ENCODE data around the gene ENPP7. TPM values are rescaled to one million over a fixed set of nuclear protein-coding genes. Genes with fewer than 3 reads are reported as not detected.

The ENPP7 gene
- polyA plus RNA-seq, 1 experiment: not detected

DNA sequence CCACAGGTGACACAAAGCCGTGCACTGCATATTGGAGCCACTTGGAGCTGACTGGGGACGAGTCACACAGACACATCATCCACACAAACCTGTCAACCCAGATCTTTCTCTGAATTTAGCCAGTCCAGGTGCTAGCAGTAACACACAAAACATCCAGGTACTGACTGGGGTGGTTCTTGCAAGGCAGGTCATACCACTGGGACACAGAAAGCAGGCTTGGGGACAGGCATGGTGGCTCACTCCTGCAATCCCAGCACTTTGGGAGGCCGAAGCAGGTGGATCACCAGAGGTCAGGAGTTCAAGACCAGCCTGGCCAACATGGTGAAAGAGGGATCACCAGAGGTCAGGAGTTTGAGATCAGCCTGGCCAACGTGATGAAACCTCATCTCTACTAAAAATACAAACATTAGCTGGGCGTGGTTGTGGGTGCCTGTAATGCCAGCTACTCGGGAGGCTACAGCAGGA lies 14.9 kb downstream of the ENPP7 start:
- POLR2A ChIA-PET: interaction anchor here (0.6 to 1.2 kb wide), 3 partner anchors 13 to 170 kb away, joined by 3 to 7 read pairs (median 6); partner anchors contain the start of gene CBX4

DNA sequence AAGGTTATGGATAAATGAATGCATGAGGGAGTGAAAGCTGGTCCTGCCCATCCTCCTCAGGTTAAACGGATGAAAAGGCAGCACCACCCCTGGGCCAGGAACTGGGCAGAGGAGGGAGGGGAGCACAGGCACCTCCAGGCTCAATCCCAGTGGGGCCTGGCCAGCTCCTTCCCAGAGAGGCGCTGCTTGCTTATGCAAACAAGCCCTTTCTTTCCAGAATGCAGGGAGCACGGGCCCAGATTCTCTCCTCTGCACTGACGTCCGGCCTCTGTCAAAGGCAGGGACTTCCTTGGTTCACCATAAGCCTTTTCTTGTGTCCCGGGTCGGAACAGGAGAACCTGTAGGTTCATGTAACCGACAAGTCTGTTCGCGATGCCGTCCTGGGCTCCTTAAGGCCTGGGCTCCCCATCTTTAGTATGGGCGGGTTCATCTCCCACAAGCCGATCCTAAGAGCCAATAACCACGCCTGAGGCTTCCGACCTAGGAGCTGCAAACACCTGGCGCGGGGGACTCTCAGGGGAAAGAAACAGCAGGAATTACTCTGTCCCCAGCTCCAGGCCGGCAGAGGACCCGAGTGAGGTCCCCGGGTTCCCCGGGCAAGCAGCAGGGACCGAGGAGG lies 16.3 kb downstream of the ENPP7 start:
- CTCF ChIA-PET: interaction anchor here (0.7 to 2.2 kb wide), 7 partner anchors 12 to 244 kb away, joined by 3 to 9 read pairs (median 3); no protein-coding TSS in a partner anchor
- Histone ChIP-seq H3K4me3 (ENCODE audit: low read depth, low read length) (no peak overlapping the region), H3K9me3 (ENCODE audit: control insufficient read depth, insufficient read depth, low read length) (no peaks in the 10 kb centered on the region; the same call in 1 of the 2 replicates), H3K27ac (ENCODE audit: low read depth, low read length) (no peak overlapping the region), H3K27me3 (ENCODE audit: control insufficient read depth, insufficient read depth, low read length) (peaks cover 59% of the 10 kb centered on the region)
- POLR2A ChIA-PET: interaction anchor here (1.2 kb wide), 1 partner anchor 92 kb away, joined by 7 read pairs; the partner anchor contains the start of gene CBX4
- TF ChIP-seq, protein P1, sequence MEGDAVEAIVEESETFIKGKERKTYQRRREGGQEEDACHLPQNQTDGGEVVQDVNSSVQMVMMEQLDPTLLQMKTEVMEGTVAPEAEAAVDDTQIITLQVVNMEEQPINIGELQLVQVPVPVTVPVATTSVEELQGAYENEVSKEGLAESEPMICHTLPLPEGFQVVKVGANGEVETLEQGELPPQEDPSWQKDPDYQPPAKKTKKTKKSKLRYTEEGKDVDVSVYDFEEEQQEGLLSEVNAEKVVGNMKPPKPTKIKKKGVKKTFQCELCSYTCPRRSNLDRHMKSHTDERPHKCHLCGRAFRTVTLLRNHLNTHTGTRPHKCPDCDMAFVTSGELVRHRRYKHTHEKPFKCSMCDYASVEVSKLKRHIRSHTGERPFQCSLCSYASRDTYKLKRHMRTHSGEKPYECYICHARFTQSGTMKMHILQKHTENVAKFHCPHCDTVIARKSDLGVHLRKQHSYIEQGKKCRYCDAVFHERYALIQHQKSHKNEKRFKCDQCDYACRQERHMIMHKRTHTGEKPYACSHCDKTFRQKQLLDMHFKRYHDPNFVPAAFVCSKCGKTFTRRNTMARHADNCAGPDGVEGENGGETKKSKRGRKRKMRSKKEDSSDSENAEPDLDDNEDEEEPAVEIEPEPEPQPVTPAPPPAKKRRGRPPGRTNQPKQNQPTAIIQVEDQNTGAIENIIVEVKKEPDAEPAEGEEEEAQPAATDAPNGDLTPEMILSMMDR (IDR thresholded peaks at IDR 0.05; ENCODE audit: low read depth, low read length): no peak
- DNase-seq (ENCODE audit: low read depth, low spot score): no peak

More for the DNA sequence above, 14.9 kb downstream of the ENPP7 start:
- H3K27ac ChIP-seq (ENCODE audit: low read depth, low read length): no peak overlapping the region
- CTCF ChIA-PET: interaction anchor here (0.7 to 2.2 kb wide), 11 partner anchors 14 to 241 kb away, joined by 3 to 9 read pairs (median 4); no protein-coding TSS in a partner anchor
- peaks cover 56% of the 10 kb centered on the region for H3K27me3 ChIP-seq (ENCODE audit: control insufficient read depth, insufficient read depth, low read length)
- no peaks in the 10 kb centered on the region; the same call in 1 of the 2 replicates for H3K9me3 ChIP-seq (ENCODE audit: control insufficient read depth, insufficient read depth, low read length)
- H3K4me3 ChIP-seq (ENCODE audit: low read depth, low read length): no peak overlapping the region
- TF ChIP-seq, protein P1 (IDR thresholded peaks at IDR 0.05; ENCODE audit: low read depth, low read length): no peak
- DNase-seq (ENCODE audit: low read depth, low spot score): no peak

DNA sequence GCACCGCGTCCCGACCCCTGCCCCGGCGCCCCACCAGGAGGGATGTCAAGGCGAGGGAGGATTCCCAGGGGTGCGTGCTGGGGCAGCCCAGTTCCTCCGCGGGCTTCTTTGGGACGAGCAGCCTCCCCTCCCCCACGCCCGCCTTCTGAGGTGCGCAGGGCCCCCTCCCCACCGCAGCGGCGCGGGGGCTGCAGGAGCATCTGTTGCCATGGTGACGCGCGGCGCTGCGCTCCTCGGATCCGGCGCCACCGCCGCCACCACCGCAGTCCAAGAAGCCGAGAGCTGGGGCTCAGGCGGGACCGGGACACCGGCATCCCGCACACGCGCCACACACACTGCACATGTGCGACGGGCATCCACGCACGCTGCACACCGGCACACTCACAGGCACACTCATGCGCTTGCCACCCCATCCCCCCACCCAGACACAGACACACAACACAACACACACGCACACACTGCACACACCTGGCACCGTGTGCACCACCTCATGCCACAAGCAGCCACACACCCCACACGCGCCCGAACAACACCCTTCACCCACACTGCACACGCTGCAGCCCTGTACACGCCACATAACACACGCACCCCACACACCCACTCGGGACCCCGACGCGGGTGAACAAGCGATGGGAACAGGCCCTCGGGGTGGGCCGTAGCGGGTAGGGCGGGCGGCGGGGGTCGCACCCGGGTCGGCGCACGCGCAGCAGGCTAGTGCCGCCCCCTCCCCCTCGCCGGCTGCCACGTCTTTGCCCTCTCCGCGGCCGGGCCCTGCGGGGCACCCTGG lies 17.0 kb downstream of the ENPP7 start:
- no peak overlapping the region for H3K4me3 ChIP-seq (ENCODE audit: low read depth, low read length)
- peaks cover 56% of the 10 kb centered on the region for H3K27me3 ChIP-seq (ENCODE audit: control insufficient read depth, insufficient read depth, low read length)
- no peak for DNase-seq (ENCODE audit: low read depth, low spot score)
- CTCF ChIA-PET: no interaction called here
- POLR2A ChIA-PET: no interaction called here
- H3K9me3 ChIP-seq (ENCODE audit: control insufficient read depth, insufficient read depth, low read length): no peaks in the 10 kb centered on the region; the same call in 1 of the 2 replicates
- H3K27ac ChIP-seq (ENCODE audit: low read depth, low read length): no peak overlapping the region
- TF ChIP-seq, protein P1 (IDR thresholded peaks at IDR 0.05; ENCODE audit: low read depth, low read length): no peak

DNA sequence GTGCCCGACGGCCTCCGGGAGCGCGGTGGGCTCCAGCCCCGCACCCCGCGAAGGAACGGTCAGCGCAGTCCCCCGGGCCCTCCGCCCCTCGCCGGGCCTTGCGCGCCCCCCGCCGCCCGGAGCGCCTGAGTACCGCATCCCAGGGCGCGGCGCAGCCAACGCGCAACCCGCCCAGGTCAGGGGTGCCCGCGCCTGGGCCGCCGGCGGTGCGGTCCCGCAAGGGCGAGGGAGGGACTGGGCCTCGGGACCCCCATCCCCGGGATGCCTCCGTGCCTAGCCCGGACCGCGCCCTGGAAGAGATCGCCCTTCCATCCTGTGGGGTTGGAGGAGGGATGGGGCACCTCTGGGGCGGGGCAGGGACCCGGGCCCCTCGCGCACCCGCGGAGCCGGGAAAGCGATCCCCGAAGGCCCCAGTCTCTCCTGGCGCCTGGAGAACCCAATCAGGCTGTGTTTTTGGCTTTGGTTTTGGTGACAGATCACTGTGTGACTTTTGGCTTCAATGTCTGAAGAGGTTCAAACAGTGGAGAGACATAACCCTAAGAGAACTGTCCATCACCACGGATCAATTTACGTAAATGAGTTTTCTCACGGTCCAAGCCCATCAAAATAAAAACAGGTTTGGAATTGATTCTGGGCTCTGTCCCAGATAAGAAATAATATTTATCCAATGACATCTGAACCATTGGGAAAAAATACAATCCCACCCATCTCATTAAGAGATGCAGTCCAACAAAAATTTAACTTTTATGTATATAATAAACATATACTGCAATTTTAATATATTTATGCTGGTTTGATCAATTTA lies 17.8 kb downstream of the ENPP7 start:
- Histone ChIP-seq H3K4me3 (ENCODE audit: low read depth, low read length) (no peak overlapping the region), H3K27ac (ENCODE audit: low read depth, low read length) (no peak overlapping the region), H3K9me3 (ENCODE audit: control insufficient read depth, insufficient read depth, low read length) (no peaks in the 10 kb centered on the region; the same call in 1 of the 2 replicates), H3K27me3 (ENCODE audit: control insufficient read depth, insufficient read depth, low read length) (peaks cover 53% of the 10 kb centered on the region)
- POLR2A ChIA-PET: no interaction called here
- TF ChIP-seq, protein P1 (IDR thresholded peaks at IDR 0.05; ENCODE audit: low read depth, low read length): no peak
- CTCF ChIA-PET: interaction anchor here (1.2 kb wide), 1 partner anchor 8 kb away, joined by 5 read pairs; no protein-coding TSS in a partner anchor
- no peak for DNase-seq (ENCODE audit: low read depth, low spot score)

Measured in AG04450 (cell line).